Inferior parietal cortex (tissue), 1 donor: Measurements from ENCODE around the gene ATP2B2.

ENCODE experiments used
- DNase-seq: peaks from one replicate; pipeline ENCODE4 v3.0.0-alpha.2; 2016; ENCODE audit errors: extremely low spot score

The ATP2B2 gene

DNA sequence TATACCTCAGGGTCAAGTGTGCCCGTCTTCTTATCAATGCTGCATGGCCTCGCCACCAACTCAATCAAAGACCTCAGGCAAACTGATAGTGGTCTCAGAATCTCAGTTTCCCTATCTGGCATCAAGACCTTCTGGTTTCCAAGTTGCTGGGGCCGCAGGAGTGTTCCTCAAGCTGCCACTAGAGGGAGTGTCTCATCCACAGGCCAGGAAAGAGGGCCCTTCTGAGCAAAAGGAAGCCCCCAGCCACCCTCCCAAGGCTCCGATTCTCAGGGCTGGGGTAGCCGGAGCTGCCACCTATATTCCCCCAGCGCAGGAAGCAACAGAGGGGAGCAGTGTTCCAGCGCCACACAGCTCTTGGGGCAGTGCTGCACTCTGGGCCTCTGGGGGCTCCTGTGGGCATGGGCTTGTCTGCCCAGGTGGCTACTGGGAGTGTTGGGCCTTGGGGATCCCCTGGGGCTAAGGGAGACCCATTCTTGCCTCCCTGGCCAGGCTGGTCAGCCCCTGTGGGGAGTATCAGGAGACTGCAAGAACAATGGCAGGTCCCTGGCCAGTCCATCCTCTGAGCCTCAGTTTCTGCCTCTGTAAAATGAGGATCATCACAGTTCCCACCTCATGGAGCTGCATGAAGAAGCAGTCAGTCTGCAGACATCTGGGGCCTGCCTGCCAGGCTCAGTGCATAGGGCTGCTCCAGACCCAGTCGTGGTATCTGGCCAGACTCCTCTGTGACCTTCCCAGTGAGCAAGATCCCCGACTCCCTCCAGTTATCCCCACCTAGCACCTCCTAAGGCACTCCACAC, 161.0 kb downstream of the ATP2B2 start:
- DNase-seq = peak; percentile 67

GRCh38 chr3:10343526-10343925, 161.9 kb downstream of the ATP2B2 start:
- DNase-seq = no peak

- DNase-seq = no peak
Measured at GRCh38 chr3:10342781-10343180, 162.6 kb downstream of the ATP2B2 start.

DNA sequence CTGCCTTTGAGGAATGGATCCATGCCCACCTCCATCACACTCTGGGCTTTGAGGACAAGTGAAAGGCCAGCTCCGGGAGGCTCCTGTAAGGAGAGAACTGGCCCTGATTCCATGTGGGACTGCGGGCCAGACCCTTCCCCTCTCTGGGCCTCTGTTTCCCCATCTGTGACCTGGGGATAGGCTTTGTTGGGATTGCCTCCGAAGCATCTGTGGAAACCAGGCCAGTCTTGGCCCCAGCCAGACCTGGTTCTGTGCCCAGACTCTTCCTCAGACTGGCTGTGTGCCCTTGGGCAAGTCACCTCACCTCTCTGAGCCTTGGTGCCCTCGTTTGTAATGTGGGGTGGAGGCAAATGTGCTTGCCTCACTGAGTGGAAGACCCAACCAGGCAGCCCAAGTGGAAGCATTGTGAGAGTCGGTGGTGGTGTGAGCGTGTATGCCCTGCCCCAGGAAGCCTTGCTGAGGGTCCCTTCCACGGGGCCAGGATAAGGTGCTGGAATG, 163.4 kb downstream of the ATP2B2 start:
- DNase-seq = no peak

- no peak for DNase-seq
Measured at GRCh38 chr3:10340476-10340875, 164.9 kb downstream of the ATP2B2 start.

GRCh38 chr3:10340046-10340445, 165.3 kb downstream of the ATP2B2 start:
- DNase-seq = no peak

DNA sequence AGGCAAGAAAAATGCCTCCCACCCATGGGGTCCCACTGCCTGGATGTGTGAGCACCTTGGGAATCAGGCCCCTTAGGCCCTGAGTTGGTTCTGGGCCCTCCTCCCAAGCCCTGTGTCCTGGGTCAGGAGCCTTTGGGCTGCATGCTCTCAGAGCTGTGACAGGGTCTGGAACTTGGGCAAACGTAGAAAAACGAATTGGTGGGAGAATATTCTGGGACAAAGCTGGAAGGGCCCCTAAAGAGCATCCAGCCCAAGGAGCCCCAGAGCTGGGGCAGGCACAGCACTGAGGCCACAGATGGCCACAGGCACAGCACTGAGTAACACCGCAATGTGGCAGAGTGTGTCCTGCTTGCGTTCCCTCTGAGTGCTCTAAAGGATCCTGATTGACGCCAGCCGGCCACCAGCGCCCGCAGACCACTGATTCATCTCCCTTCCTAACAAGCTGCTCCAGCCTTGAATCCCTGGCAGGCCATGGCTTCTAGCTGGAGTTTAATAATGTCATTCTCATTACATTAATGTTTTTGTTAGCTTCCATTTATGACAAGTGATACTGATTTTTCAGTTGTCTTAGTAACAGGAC, 165.9 kb downstream of the ATP2B2 start:
- DNase-seq = no peak

- no peak for DNase-seq
Measured at GRCh38 chr3:10338591-10339353, 166.6 kb downstream of the ATP2B2 start.

GRCh38 chr3:10338164-10338470, 167.3 kb downstream of the ATP2B2 start:
- no peak for DNase-seq

GRCh38 chr3:10337323-10338163, 167.8 kb downstream of the ATP2B2 start:
- DNase-seq = no peak

DNA sequence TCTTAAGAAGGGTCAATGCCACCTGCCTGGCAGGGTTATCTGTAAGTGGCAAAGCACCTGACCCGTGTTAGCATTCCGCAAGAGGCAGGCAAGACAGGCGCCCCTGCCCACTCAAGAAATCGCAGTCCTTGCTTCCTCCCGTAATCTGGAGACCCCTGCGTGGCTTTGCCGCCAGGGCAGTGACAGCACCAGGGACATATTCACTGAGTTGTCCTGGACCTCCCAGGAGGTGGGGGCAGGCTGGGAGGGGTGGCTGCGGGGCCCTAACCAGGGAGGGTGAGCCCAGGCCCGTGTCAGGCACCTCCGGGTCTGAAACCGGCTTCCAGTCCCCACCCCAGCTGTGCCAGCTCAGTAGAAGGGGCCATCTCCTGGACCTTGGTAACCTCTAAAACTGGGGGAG, 168.6 kb downstream of the ATP2B2 start:
- no peak for DNase-seq

GRCh38 chr3:10335871-10336622, 169.3 kb downstream of the ATP2B2 start:
- no peak for DNase-seq

- no peak for DNase-seq
Measured at GRCh38 chr3:10335190-10335738, 170.1 kb downstream of the ATP2B2 start.

DNA sequence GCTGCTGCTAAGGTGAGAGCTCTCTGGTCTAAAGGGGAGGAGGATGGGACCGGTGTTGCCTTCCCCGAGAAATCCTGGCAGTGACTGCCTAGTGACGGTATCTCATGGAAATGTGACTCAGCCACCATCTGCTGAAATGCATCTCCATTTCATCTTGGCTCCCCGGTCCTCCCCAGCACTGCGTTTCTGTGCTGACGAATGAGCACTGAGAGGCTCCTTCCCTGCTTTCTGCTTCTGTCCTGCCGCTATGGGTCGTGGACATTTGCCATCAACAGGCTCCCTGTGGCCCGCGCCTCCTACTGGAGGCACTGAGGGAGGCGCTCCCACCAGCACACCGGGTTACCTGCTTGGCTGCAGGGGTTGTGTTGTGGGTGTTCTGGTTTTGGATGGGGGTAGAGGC, 170.9 kb downstream of the ATP2B2 start:
- DNase-seq = peak; percentile 60

DNA sequence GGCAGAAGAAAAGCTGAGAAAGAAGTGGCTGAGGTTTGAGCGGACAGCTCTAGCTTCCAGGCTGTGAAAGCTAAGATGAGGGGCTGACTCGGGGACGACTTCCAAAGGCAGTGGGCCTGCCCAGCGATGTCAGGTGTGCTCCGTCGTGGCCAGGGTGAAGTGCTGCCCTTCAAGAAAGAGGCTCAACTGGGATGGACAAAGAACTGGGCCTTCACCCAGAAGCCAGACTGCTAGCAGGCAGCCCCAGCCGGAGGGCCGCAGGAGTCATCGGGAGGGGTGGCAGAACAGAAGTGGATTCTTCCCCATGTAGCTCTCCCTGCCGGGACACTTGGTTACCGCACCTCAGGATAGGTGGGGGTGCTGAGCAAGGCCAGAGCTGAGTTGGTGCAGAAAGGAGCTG, 171.3 kb downstream of the ATP2B2 start:
- no peak for DNase-seq

- no peak for DNase-seq
Measured at GRCh38 chr3:10333349-10333650, 172.1 kb downstream of the ATP2B2 start.

DNA sequence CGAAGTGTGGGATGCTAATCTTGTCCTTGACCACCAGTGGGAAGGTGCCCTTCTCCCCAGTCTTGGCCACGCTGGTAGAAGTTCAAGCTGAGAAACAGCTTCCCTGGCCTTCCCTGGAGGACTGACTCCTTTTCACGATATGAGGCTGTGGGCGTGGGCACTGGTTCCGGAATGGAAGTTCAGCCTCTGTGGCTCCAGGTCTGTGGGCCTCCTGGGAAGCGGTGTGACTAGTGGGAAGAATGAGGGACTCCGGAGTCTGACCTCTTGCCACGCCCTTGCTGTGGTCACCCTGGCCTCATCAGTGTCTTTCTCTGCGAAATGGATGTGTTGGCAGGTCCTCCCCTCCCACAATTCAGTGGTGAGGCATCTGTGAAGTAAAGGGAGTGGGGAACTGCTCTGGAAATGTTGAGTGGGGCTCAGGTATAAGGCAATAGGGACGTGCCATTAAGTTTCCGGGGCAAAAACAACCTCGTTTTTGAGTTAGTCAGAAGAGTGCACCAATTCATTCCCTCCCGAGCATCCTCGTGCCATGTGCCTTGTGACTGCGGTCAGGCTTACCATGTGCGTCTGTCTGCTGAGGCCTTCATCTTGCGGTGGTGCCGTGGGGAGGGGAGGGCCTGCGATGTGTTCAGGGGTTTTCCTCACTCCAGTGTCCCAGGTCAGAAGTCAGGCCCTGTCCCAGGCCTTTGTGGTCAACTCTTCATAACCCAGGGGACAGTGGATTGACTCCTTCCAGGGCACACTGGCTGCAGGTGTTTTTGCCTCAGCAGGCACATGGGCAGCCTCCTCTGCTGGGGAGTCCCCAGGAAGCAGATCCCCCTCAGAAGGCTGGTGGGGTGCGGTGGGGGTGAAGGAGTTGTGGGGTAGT, 172.7 kb downstream of the ATP2B2 start:
- DNase-seq = no peak

- no peak for DNase-seq
Measured at GRCh38 chr3:10331320-10331719, 174.1 kb downstream of the ATP2B2 start.

GRCh38 chr3:10330319-10330718, 175.1 kb downstream of the ATP2B2 start:
- DNase-seq = no peak

- no peak for DNase-seq
Measured at GRCh38 chr3:10329495-10330015, 175.8 kb downstream of the ATP2B2 start.
